Measurements from ENCODE around the gene DAO.

GRCh38 chr12:108948367-108948766, 68.5 kb downstream of the DAO start:
- TF ChIP-seq CTCF (IDR thresholded peaks at IDR 0.05) (no peak), POLR2AphosphoS5 (IDR thresholded peaks at IDR 0.05) (no peak)

All from breast epithelium (tissue), 3 donors.